A549 (cell line): ENCODE measurements around the gene SCO2.

Experiments used
- CHD4 ChIP-seq: fragments of 200-600 bp; sonication (generic); IDR thresholded peaks from 2 replicates; pipeline ENCODE4 v1.6.1; 2016; ENCODE audit warnings: antibody characterized with exemption, mild to moderate bottlenecking, borderline replicate concordance
- NPAS2 ChIP-seq: fragments of 250-450 bp; sonication (Bioruptor Pico); IDR thresholded peaks from 2 replicates; pipeline ENCODE4 v1.8.0; 2022; ENCODE audit warnings: mild to moderate bottlenecking, moderate library complexity, borderline replicate concordance
- POLR2A ChIP-seq: IDR thresholded peaks from 2 replicates; pipeline ENCODE4 v1.6.1; 2012; ENCODE audit warnings: mild to moderate bottlenecking, low read length
- TP53 ChIP-seq: fragments of 250-450 bp; sonication (Bioruptor Pico); IDR thresholded peaks from 2 replicates; pipeline ENCODE4 v1.5.0; 2021; ENCODE audit warnings: mild to moderate bottlenecking, moderate library complexity
- ZNF302 ChIP-seq: fragments of 250-450 bp; sonication (Bioruptor Pico); IDR thresholded peaks from 2 replicates; pipeline ENCODE4 v1.9.0; 2021; ENCODE audit warnings: inconsistent platforms, mild to moderate bottlenecking, moderate library complexity
- TF ChIP-seq, protein P1 (sequence below): fragments of >200 bp; sonication (Bioruptor Twin); formaldehyde crosslinking; IDR thresholded peaks from 3 replicates; pipeline ENCODE4 v1.5.1; 2016

DNA sequence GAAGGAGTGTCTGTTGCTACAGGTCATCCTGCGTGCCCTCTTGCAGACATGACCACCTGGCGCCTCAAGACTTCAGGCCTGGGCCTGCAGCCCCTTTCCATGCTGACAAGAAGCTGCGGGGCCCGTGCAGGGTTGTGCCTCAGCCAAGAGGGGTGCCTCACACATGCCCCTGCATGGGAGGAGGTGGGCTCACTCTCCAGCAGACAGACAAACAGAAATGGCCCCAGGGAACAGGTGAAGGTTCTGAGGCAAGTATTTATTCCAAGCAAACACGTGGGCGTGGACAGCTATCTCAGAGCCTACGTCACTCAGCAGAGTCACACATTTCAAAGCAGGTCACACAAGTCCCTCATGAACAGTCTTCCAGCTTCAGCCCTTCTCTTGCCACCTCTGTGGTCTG is 43.2 kb upstream of the SCO2 start:
- TF ChIP-seq POLR2A (no peak), CHD4 (no peak), ZNF302 (CRISPR knock-in tag) (no peak), TP53 (CRISPR knock-in tag) (no peak), NPAS2 (CRISPR knock-in tag) (no peak)
- TF ChIP-seq, protein P1, sequence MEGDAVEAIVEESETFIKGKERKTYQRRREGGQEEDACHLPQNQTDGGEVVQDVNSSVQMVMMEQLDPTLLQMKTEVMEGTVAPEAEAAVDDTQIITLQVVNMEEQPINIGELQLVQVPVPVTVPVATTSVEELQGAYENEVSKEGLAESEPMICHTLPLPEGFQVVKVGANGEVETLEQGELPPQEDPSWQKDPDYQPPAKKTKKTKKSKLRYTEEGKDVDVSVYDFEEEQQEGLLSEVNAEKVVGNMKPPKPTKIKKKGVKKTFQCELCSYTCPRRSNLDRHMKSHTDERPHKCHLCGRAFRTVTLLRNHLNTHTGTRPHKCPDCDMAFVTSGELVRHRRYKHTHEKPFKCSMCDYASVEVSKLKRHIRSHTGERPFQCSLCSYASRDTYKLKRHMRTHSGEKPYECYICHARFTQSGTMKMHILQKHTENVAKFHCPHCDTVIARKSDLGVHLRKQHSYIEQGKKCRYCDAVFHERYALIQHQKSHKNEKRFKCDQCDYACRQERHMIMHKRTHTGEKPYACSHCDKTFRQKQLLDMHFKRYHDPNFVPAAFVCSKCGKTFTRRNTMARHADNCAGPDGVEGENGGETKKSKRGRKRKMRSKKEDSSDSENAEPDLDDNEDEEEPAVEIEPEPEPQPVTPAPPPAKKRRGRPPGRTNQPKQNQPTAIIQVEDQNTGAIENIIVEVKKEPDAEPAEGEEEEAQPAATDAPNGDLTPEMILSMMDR, result no peak
